HepG2 (cell line): Measurements from ENCODE around the gene CARMIL3. TPM values are rescaled to one million over a fixed set of nuclear protein-coding genes. Genes with fewer than 3 reads are reported as not detected.
A peak's percentile ranks its signal among the peaks of the same experiment; 100 is the strongest.

Source experiments
- DMAP1 ChIP-seq: IDR thresholded peaks from 2 replicates; pipeline ENCODE4 v1.6.1; 2016
- FIP1L1 ChIP-seq: fragments of 200-400 bp; formaldehyde crosslinking; IDR thresholded peaks from 2 replicates; pipeline ENCODE4 v1.6.1; 2018; ENCODE audit warnings: low read depth, mild to moderate bottlenecking, low read length, moderate library complexity, borderline replicate concordance; ENCODE audit not compliant: insufficient read depth
- FOSL2 ChIP-seq: sonication (generic); formaldehyde crosslinking; IDR thresholded peaks from 2 replicates; pipeline ENCODE4 v1.4.0; 2020; ENCODE audit warnings: missing genetic modification reagents
- KDM3A ChIP-seq: IDR thresholded peaks from 2 replicates; pipeline ENCODE4 v1.6.1; 2018; ENCODE audit warnings: low read depth, missing compliant biosample characterization
- MAFK ChIP-seq, 2 experiments: IDR thresholded peaks in 1 of 2; conservative IDR thresholded peaks in 1 of 2; 2 replicates each; pipeline ENCODE4 v1.6.1; 2011; ENCODE audit warnings: improper control_type of control experiment in 2 of 2, low read length in 2 of 2
- MZF1 ChIP-seq: sonication (generic); formaldehyde crosslinking; IDR thresholded peaks from 2 replicates; pipeline ENCODE4 v1.8.1; 2023; ENCODE audit warnings: mild to moderate bottlenecking, missing genetic modification reagents, borderline replicate concordance
- TEAD2 ChIP-seq: sonication (generic); formaldehyde crosslinking; IDR thresholded peaks from 2 replicates; pipeline ENCODE4 v1.9.0; 2021; ENCODE audit warnings: missing genetic modification reagents
- ZFP1 ChIP-seq: IDR thresholded peaks from 2 replicates; pipeline ENCODE4 v1.6.1; 2016
- ZNF234 ChIP-seq: sonication (generic); formaldehyde crosslinking; conservative IDR thresholded peaks from 2 replicates; pipeline ENCODE4 v1.5.1; 2020; ENCODE audit warnings: mild to moderate bottlenecking, missing genetic modification reagents
- ZNF350 ChIP-seq: sonication (generic); formaldehyde crosslinking; IDR thresholded peaks from 2 replicates; pipeline ENCODE4 v1.4.0; 2020; ENCODE audit warnings: mild to moderate bottlenecking, low read depth, missing genetic modification reagents, borderline replicate concordance
- ZNF510 ChIP-seq: sonication (generic); formaldehyde crosslinking; IDR thresholded peaks from 2 replicates; pipeline ENCODE4 v1.4.0; 2020; ENCODE audit warnings: low read depth, mild to moderate bottlenecking, missing genetic modification reagents
- ZNF703 ChIP-seq: sonication (generic); formaldehyde crosslinking; IDR thresholded peaks from 2 replicates; pipeline ENCODE4 v1.5.1; 2020; ENCODE audit warnings: missing genetic modification reagents, mild to moderate bottlenecking, moderate library complexity, borderline replicate concordance
- ZNF781 ChIP-seq: sonication (generic); formaldehyde crosslinking; IDR thresholded peaks from 2 replicates; pipeline ENCODE4 v1.5.1; 2020; ENCODE audit warnings: borderline replicate concordance, mild to moderate bottlenecking, missing genetic modification reagents; ENCODE audit errors: not compliant biosample characterization
- polyA plus RNA-seq, 8 experiments: library from polyadenylated mRNA; depleted of rRNA in 3 of 8; stranded (reverse) in 7 of 8; unstranded in 1 of 8; fragments of >200 nt; fragmentation: Illumina TruSeq in 4 of 8; extraction: Trizol in 4 of 8; gene quantifications; 2 replicates each; pipeline versions ENCODE4 v1.2.1 to v1.2.3, GENCODE V29; 2011 to 2016; ENCODE audit warnings: low read depth in 4 of 8, missing spikeins in 1 of 8, mixed read lengths in 1 of 8; ENCODE audit not compliant: insufficient read depth in 1 of 8
- total RNA-seq, 5 experiments: library from RNA; depleted of rRNA; stranded (reverse); fragments of >200 nt; fragmentation: Illumina TruSeq; extraction: Trizol; gene quantifications; 2 replicates each; pipeline ENCODE4 v1.2.3, GENCODE V29; 2016; ENCODE audit warnings: low read depth in 1 of 5
- TF ChIP-seq, protein P1 (sequence below): sonication (generic); formaldehyde crosslinking; IDR thresholded peaks from 2 replicates; pipeline ENCODE4 v1.8.1; 2023; ENCODE audit warnings: mild to moderate bottlenecking, inconsistent platforms, moderate library complexity, missing genetic modification reagents, borderline replicate concordance

CARMIL3 gene
- total and polyA plus RNA-seq, 2 of the 13 experiments (the other 11 are each of a cell fraction or from before 2014, with no cell fraction given), result 0.27 to 0.55 TPM

DNA sequence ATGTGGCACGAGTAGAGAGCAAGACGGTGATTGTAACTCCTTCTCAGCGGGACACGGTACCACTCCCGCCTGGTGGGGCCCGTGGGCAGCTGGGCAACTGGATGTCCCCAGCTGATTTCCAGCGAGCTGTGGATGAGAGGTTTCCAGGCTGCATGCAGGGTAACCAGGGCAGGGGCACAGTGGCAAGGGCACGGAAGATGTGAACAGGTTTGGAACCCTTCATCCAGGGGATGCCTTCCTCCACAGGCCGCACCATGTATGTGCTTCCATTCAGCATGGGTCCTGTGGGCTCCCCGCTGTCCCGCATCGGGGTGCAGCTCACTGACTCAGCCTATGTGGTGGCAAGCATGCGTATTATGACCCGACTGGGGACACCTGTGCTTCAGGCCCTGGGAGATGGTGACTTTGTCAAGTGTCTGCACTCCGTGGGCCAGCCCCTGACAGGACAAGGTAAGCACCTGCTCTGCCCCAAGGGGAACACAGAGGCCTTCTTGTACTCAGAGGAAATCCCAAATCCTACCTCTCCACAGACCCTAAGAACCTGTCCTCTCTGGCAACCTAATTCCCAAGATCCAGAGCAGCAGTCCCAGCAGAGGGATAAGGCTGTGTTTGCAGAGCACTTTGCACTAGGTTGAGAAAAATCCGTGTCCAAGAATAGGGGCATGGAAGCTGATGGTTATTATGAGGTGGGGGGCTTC is 46.6 kb downstream of the CARMIL3 start (continued):
- TF ChIP-seq TEAD2 (CRISPR knock-in tag), result peak; percentile 77
- TF ChIP-seq FIP1L1, result no peak
- TF ChIP-seq, protein P1, sequence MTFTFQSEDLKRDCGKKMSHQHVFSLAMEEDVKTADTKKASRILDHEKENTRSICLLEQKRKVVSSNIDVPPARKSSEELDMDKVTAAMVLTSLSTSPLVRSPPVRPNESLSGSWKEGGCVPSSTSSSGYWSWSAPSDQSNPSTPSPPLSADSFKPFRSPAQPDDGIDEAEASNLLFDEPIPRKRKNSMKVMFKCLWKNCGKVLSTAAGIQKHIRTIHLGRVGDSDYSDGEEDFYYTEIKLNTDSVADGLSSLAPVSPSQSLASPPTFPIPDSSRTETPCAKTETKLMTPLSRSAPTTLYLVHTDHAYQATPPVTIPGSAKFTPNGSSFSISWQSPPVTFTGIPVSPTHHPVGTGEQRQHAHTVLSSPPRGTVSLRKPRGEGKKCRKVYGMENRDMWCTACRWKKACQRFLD (CRISPR knock-in tag), result 0 out of 2 replicates have a peak, but pooled peaks have one; percentile 28
- no peak for TF ChIP-seq ZNF703 (CRISPR knock-in tag)
- TF ChIP-seq DMAP1 (CRISPR knock-in tag), result no peak
- no peak for TF ChIP-seq MAFK (conservative IDR thresholded peaks at IDR 0.05 in 1 of 2, IDR thresholded peaks at IDR 0.05 in 1 of 2; ENCODE audit: low read length in 2 of 2)
- 0 out of 2 replicates have a peak, but pooled peaks have one; percentile 48 for TF ChIP-seq MZF1 (CRISPR knock-in tag)
- TF ChIP-seq FOSL2 (CRISPR knock-in tag), result no peak
- no peak for TF ChIP-seq ZNF510 (CRISPR knock-in tag)
- TF ChIP-seq ZNF350, result 0 out of 2 replicates have a peak, but pooled peaks have one; percentile 57
- TF ChIP-seq ZNF781 (CRISPR knock-in tag), result no peak
- TF ChIP-seq ZFP1 (CRISPR knock-in tag), result no peak
- TF ChIP-seq ZNF234 (CRISPR knock-in tag), result no peak
- TF ChIP-seq KDM3A (CRISPR knock-in tag), result 0 out of 2 replicates have a peak, but pooled peaks have one; percentile 8
